BLaER1 treated with 17β-estradiol and CSF1 and Interleukin-3, amounts not matched to agents 10 nM and 100 nM (cell line): ENCODE measurements around the gene MSRB2.

Experiments
- H3K27ac ChIP-seq, 11 experiments: shearing (Covaris generic); formaldehyde crosslinking; 2 replicates each; pipeline ENCODE4 v1.8.1; 2022
- H3K27me3 ChIP-seq, 11 experiments: shearing (Covaris generic); formaldehyde crosslinking; 2 replicates each; pipeline ENCODE4 v1.8.1; 2022
- H3K36me3 ChIP-seq, 11 experiments: shearing (Covaris generic); formaldehyde crosslinking; 2 replicates each; pipeline ENCODE4 v1.8.1; 2022
- H3K4me1 ChIP-seq, 10 experiments: shearing (Covaris generic); formaldehyde crosslinking; 2 replicates each; pipeline ENCODE4 v1.8.1; 2022
- H3K4me2 ChIP-seq, 11 experiments: shearing (Covaris generic); formaldehyde crosslinking; 2 replicates each; pipeline ENCODE4 v1.8.1; 2022
- H3K4me3 ChIP-seq, 10 experiments: shearing (Covaris generic); formaldehyde crosslinking; 2 replicates each; pipeline ENCODE4 v1.8.1; 2022
- H3K9ac ChIP-seq, 11 experiments: shearing (Covaris generic); formaldehyde crosslinking; 2 replicates each; pipeline ENCODE4 v1.8.1; 2022
- H3K9me3 ChIP-seq, 11 experiments: shearing (Covaris generic); formaldehyde crosslinking; replicated peaks in 1 of 11; 2 replicates each; pipeline ENCODE4 v1.8.1; 2022
- H4K20me1 ChIP-seq, 11 experiments: shearing (Covaris generic); formaldehyde crosslinking; 2 replicates each; pipeline ENCODE4 v1.8.1; 2022
- Cebpa-rat ChIP-seq, 11 experiments: shearing (Covaris generic); IDR thresholded peaks; 2 replicates each; pipeline ENCODE4 v1.8.1; 2022

The MSRB2 gene

DNA sequence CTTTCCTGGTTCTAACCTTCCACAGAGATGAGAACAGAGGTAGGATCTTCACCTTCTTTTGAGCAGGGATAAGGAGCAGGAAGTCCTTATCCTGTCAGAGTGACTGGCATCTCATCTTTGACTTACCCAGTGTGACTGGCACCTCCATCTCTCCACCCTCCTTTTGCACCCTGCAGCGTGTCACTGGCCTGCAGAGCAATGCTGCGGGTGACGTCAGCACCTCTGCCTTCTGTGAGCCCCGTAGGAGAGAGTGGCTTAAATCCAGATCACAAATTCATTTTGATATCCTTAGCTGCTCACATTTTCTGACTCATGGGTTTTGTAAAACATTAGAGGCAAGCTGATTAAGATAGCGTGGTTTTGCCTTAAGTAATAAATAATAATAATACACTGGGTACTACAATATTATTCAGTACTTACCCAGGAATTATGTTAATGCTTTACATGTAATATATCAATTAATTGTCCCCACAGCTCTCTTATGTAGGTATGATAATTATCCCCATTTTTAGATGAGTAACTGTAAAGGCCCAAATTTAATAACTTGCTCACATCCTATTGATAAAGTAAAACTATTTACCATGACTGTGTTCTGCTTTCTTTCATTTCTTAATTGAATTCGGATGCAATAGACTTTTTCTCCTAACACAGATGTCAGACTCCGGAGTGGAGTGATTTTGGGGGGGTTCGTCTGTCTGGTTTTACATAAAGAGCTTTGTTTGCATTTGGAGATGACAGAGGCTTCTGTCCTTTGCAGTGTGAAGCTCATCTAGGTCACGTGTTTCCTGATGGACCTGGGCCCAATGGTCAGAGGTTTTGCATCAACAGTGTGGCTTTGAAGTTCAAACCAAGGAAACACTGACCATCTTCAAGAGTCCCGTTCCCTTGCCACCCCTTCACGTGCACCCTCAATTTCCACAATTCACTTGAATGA is 24.9 kb downstream of the MSRB2 start:
- peaks cover 0 to 5% (median 0%) of the 10 kb centered on the region in 11 experiments; a peak in 1 of 22 replicates for H3K9me3 ChIP-seq
- peaks cover 0 to 4% (median 0%) of the 10 kb centered on the region in 11 experiments; a peak in 1 of 22 replicates for H4K20me1 ChIP-seq
- no peak overlapping the region for H3K4me2 ChIP-seq
- H3K27me3 ChIP-seq, result no peaks in the 10 kb centered on the region
- H3K36me3 ChIP-seq, result peaks cover 27 to 67% (median 40%) of the 10 kb centered on the region in 11 experiments
- H3K27ac ChIP-seq, result no peak overlapping the region
- H3K4me1 ChIP-seq, result peaks cover 0 to 17% (median 12%) of the 10 kb centered on the region in 10 experiments; a peak in 13 of 20 replicates
- H3K4me3 ChIP-seq, result no peak overlapping the region
- TF ChIP-seq Cebpa-rat (IDR thresholded peaks at IDR 0.05), result no peak
- no peak overlapping the region for H3K9ac ChIP-seq

DNA sequence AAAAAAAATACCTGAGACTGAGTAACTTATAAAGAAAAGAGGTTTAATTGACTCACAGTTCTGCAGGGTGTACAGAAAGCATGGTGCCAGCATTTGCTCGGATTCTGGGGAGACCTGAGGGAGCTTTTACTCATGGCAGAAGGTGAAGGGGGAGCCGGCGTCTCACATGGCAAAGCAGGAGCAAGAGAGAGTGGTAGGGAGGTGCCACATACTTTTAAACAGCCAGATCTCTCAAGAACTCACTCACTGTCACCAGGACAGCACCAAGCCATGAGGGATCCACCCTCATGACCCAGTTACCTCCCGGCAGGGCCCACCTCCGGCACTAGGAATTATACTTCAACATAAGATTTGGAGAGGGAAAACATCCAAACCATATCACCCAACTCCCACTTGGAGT is 25.8 kb downstream of the MSRB2 start:
- Histone ChIP-seq H3K4me1 (peaks cover 0 to 15% (median 9%) of the 10 kb centered on the region in 10 experiments; a peak in 13 of 20 replicates), H3K27ac (no peak overlapping the region), H4K20me1 (peaks cover 0 to 4% (median 0%) of the 10 kb centered on the region in 11 experiments; a peak in 1 of 22 replicates), H3K9ac (no peak overlapping the region), H3K9me3 (peaks cover 0 to 5% (median 0%) of the 10 kb centered on the region in 11 experiments; a peak in 1 of 22 replicates), H3K4me2 (no peak overlapping the region), H3K27me3 (no peaks in the 10 kb centered on the region), H3K4me3 (no peak overlapping the region), H3K36me3 (peaks cover 27 to 58% (median 40%) of the 10 kb centered on the region in 11 experiments)
- TF ChIP-seq Cebpa-rat (IDR thresholded peaks at IDR 0.05), result no peak

DNA sequence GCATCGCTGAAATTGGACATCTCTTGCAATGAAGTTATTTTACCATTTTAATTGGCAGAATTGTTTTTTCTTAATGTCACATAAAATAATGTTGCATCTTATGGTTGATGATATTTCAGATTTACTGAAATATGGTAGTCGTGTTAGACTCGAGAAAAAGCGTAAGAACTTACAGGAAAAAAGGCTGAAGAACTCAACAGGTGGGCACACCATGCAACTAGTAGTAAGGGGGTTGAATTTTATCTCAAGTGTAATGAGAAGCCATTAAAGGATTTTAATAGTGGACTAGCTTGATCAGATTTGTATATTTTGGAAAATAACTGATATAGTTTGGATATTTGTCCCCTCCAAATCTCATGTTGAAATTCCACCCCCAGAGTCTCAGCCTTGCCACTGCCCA is 41.1 kb downstream of the MSRB2 start:
- Histone ChIP-seq H3K9ac (no peak overlapping the region), H4K20me1 (no peaks in the 10 kb centered on the region), H3K9me3 (peaks cover 0 to 16% (median 5%) of the 10 kb centered on the region in 11 experiments; a peak in 9 of 22 replicates), H3K4me2 (no peak overlapping the region), H3K4me1 (no peaks in the 10 kb centered on the region), H3K27ac (no peak overlapping the region), H3K4me3 (no peak overlapping the region), H3K36me3 (no peaks in the 10 kb centered on the region), H3K27me3 (no peaks in the 10 kb centered on the region)
- TF ChIP-seq Cebpa-rat (IDR thresholded peaks at IDR 0.05), result no peak

DNA sequence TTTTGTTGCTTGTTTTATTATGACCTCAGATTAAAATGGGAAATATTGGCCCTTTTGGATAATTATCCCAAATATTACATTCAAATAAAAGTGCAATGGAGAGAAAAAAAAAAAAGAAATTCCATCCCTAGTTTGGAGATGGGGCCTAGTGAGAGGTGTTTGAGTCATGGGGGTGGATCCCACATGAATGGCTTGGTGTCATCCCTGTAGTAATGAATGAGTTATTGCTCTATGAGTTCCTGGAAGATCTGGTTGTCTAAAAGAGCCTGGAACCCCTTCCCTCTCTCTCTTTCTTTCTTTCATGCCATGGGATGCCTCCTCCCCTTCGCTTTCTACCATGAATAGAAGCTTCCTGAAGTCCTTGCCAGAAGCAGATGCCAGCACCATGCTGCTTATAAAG is 44.3 kb downstream of the MSRB2 start:
- no peak overlapping the region for H3K4me3 ChIP-seq
- H3K9ac ChIP-seq, result no peak overlapping the region

DNA sequence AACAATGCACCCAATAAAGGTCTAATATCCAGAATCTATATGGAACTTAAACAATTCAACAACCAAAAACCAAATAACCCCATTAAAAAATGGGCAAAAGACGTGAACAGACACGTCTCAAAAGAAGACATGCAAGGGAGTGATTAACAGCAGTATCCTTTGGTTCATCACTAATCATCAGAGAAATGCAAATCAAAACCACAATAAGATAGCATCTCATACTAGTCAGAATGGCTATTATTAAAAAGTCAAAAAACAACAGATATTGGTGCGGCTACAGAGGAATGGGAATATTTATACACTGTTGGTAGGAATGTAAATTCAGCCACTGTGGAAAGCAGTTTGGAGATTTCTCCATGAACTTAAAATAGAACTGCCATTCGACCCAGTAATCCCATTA is 46.6 kb downstream of the MSRB2 start:
- Histone ChIP-seq H3K4me2 (no peak overlapping the region), H3K4me1 (no peaks in the 10 kb centered on the region), H3K9me3 (peaks cover 0 to 9% (median 0%) of the 10 kb centered on the region in 11 experiments; a peak in 5 of 22 replicates), H3K27ac (no peak overlapping the region), H3K9ac (no peak overlapping the region), H3K27me3 (no peaks in the 10 kb centered on the region), H4K20me1 (no peaks in the 10 kb centered on the region), H3K4me3 (no peak overlapping the region), H3K36me3 (no peaks in the 10 kb centered on the region)
- TF ChIP-seq Cebpa-rat (IDR thresholded peaks at IDR 0.05), result no peak

More for the DNA sequence above, 44.3 kb downstream of the MSRB2 start:
- Histone ChIP-seq H3K4me2 (no peak overlapping the region), H3K9me3 (peaks cover 0 to 13% (median 5%) of the 10 kb centered on the region in 11 experiments; a peak in 8 of 22 replicates), H3K27ac (no peak overlapping the region), H4K20me1 (no peaks in the 10 kb centered on the region), H3K36me3 (no peaks in the 10 kb centered on the region), H3K27me3 (no peaks in the 10 kb centered on the region), H3K4me1 (no peaks in the 10 kb centered on the region)
- no peak for TF ChIP-seq Cebpa-rat (IDR thresholded peaks at IDR 0.05)

DNA sequence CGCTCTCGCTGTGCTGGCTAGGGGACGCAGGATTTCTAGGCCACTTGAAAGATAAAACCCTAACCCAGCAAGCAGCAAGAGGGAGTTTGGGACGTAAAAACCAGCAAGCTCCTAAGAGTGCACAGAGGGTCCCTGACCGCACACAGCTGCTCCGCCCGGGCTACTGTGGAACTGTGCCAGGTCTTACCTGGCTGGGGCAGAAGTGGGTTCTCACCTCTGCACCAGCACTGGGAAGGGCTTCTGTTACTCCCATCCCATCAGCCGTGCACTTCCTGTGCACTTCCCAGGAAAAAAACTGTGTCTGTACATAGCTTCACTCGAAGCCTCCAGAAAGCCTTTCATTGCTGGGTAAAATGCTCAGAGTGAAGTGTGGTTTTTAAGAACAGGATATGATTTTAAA is 50.9 kb downstream of the MSRB2 start:
- Histone ChIP-seq H3K4me2 (no peak overlapping the region), H3K36me3 (no peaks in the 10 kb centered on the region), H3K4me1 (no peaks in the 10 kb centered on the region), H3K27ac (no peak overlapping the region), H4K20me1 (no peaks in the 10 kb centered on the region), H3K27me3 (no peaks in the 10 kb centered on the region), H3K9ac (no peak overlapping the region), H3K4me3 (no peak overlapping the region), H3K9me3 (peaks cover 0 to 6% (median 0%) of the 10 kb centered on the region in 11 experiments; a peak in 5 of 22 replicates)
- TF ChIP-seq Cebpa-rat (IDR thresholded peaks at IDR 0.05), result no peak

DNA sequence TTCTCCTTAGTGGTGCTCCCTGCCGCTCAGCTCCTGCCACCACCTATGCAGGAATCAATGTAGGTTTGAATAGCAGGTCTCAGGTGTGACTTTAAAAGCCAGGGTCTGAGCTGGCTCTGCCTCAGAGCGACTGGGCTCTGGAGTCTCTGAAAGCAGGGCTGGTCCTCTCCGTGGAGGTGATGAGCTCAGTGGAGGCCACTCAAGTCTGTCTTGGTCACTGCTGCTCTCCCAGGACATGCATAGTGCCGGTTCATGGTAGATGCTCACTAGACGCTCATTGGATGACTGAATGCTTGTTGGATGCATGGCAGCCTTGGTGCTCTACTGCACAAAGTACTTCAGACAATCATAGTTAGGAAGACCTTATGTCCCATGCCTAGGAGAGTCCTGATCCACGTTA is 51.7 kb downstream of the MSRB2 start:
- Histone ChIP-seq H3K4me1 (no peaks in the 10 kb centered on the region), H3K27me3 (no peaks in the 10 kb centered on the region)

DNA sequence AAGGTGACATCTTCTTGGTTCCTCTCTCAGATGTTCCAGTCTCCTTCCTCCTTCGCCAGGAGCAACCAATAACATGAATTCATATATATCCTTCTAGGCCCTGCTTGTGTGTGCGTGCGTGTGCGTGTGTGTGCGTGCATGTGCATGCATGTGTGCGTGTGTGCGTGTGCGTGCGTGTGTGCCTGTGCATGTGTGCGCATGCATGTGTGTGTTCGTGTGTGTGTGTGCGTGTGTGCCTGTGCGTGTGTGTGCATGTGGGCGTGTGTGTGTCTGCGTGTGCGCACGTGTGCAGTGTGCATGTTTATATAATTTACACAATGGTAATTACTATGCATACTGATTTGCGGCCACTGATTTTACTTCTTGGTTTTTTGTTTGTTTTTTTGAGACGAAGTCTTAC is 52.8 kb downstream of the MSRB2 start:
- no peaks in the 10 kb centered on the region for H3K9me3 ChIP-seq
- H3K27me3 ChIP-seq, result no peaks in the 10 kb centered on the region
- H3K4me3 ChIP-seq, result no peak overlapping the region
- no peaks in the 10 kb centered on the region for H3K4me1 ChIP-seq
- no peak overlapping the region for H3K4me2 ChIP-seq
- no peak overlapping the region for H3K9ac ChIP-seq
- TF ChIP-seq Cebpa-rat (IDR thresholded peaks at IDR 0.05), result no peak
- no peak overlapping the region for H3K27ac ChIP-seq
- no peaks in the 10 kb centered on the region for H3K36me3 ChIP-seq
- no peaks in the 10 kb centered on the region for H4K20me1 ChIP-seq

More for the DNA sequence above, 51.7 kb downstream of the MSRB2 start:
- H3K9ac ChIP-seq, result no peak overlapping the region
- no peaks in the 10 kb centered on the region for H4K20me1 ChIP-seq
- no peaks in the 10 kb centered on the region for H3K36me3 ChIP-seq
- TF ChIP-seq Cebpa-rat (IDR thresholded peaks at IDR 0.05), result no peak
- no peaks in the 10 kb centered on the region for H3K9me3 ChIP-seq
- H3K4me2 ChIP-seq, result no peak overlapping the region
- H3K27ac ChIP-seq, result no peak overlapping the region
- H3K4me3 ChIP-seq, result no peak overlapping the region

DNA sequence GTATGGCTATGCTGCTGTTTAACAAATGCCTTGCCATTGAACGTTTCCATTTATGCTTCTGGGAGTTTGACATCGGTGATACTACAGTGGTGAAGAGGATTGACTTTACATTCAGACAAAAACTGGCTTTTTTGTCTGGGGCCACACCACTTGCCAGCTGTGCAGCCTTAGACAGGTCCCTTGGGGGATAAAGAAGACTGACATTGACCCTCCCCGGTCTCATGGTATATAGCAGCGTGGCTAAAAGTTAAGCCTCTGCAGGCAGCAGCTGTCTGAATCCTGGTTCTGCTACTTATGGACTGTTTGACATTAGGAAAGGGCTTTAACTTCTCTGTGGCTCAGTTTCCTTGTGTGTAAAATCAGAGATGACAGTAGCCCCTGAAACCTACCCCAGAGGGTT is 54.7 kb downstream of the MSRB2 start:
- no peak for TF ChIP-seq Cebpa-rat (IDR thresholded peaks at IDR 0.05)
- no peak overlapping the region for H3K27ac ChIP-seq
- no peaks in the 10 kb centered on the region for H3K4me1 ChIP-seq
- no peaks in the 10 kb centered on the region for H3K36me3 ChIP-seq
- no peaks in the 10 kb centered on the region for H3K9me3 ChIP-seq
- H3K27me3 ChIP-seq, result no peaks in the 10 kb centered on the region
- H4K20me1 ChIP-seq, result no peaks in the 10 kb centered on the region
- no peak overlapping the region for H3K9ac ChIP-seq
- H3K4me3 ChIP-seq, result no peak overlapping the region
- no peak overlapping the region for H3K4me2 ChIP-seq
